HL-60 (cell line): ENCODE results near the gene GAB2.

Experiments
- CTCF ChIP-seq: IDR thresholded peaks from one replicate; pipeline ENCODE4 v1.5.1; 2011; ENCODE audit warnings: low read length, control low read depth, inconsistent platforms; ENCODE audit not compliant: insufficient read depth
- REST ChIP-seq: IDR thresholded peaks from 2 replicates; pipeline ENCODE4 v1.6.1; 2012; ENCODE audit warnings: low read depth; ENCODE audit not compliant: insufficient replicate concordance

- TF ChIP-seq CTCF (no peak), REST (no peak)
Measured at GRCh38 chr11:78313898-78314297, 103.7 kb downstream of the GAB2 start.
